HepG2 (cell line): ENCODE data around the gene JAK1. TPM values are rescaled to one million over a fixed set of nuclear protein-coding genes. Genes with fewer than 3 reads are reported as not detected.
A peak's percentile ranks its signal among the peaks of the same experiment; 100 is the strongest.

ENCODE experiments used
- ATAC-seq: fragments of 200-7000 bp; cut with Tn5 transposase; 3 replicates; pipeline ENCODE4 v1.9.1; 2020; ENCODE audit warnings: mild to moderate bottlenecking, moderate library complexity
- BruUV-seq: library from RNA; stranded (reverse); fragments of 400-500 nt; replicated peaks from 2 replicates; lab custom pipeline; 2021; lab: Mats Ljungman, UMichigan
- CTCF ChIA-PET: fragments of 300-600 bp; formaldehyde crosslinking; extraction: SDS; loops from one replicate; lab custom pipeline; 2021; ENCODE audit warnings: low total read pairs, inconsistent platforms, low intra/inter-chr PET ratio; lab: Yijun Ruan, JAX
- POLR2A ChIA-PET: fragments of 350-600 bp; sonication (Branson Sonifier 250); formaldehyde crosslinking; loops from one replicate; lab custom pipeline; 2020; ENCODE audit warnings: antibody characterized with exemption, inconsistent platforms; lab: Yijun Ruan, JAX
- DNase-seq: peaks from one replicate; pipeline ENCODE4 v3.0.0-alpha.2; 2015; ENCODE audit warnings: low spot score
- FAIRE-seq: peaks from 3 replicates; lab custom pipeline; 2011; peaks lifted over from hg19 to GRCh38; lab: Jason Lieb, UNC
- H2AFZ ChIP-seq: one replicate; pipeline ENCODE4 v1.6.1; 2011; ENCODE audit warnings: low read length, inconsistent platforms
- H3K27ac ChIP-seq: fragments of 300-600 bp; 3 replicates; pipeline ENCODE4 v1.8.0; 2011; ENCODE audit warnings: mixed run types, mild to moderate bottlenecking, mixed read lengths, low read length, inconsistent platforms; ENCODE audit not compliant: insufficient read depth; ENCODE audit errors: extremely low read length
- H3K27me3 ChIP-seq, 2 experiments: fragments of 200-600 bp in 1 of 2; 2 replicates in 1 of 2; 3 replicates in 1 of 2; pipeline versions ENCODE4 v1.6.0 to v1.8.0; 2011; ENCODE audit warnings: low read length in 2 of 2, mild to moderate bottlenecking in 2 of 2, moderate library complexity in 2 of 2, inconsistent platforms in 1 of 2; ENCODE audit not compliant: insufficient read depth in 2 of 2, control insufficient read depth in 1 of 2
- H3K36me3 ChIP-seq, 2 experiments: fragments of 200-600 bp in 1 of 2; replicated peaks in 1 of 2; 2 replicates in 1 of 2; 3 replicates in 1 of 2; pipeline versions ENCODE4 v1.5.1 to v1.8.0; 2011; ENCODE audit warnings: low read length in 2 of 2, inconsistent platforms in 1 of 2; ENCODE audit not compliant: insufficient read depth in 2 of 2, control insufficient read depth in 1 of 2
- H3K4me1 ChIP-seq: 2 replicates; pipeline ENCODE4 v1.5.1; 2012; ENCODE audit warnings: low read length, inconsistent platforms; ENCODE audit not compliant: insufficient read depth
- H3K4me2 ChIP-seq: 2 replicates; pipeline ENCODE4 v1.6.0; 2011; ENCODE audit warnings: low read depth, low read length, inconsistent platforms
- H3K4me3 ChIP-seq, 3 experiments: fragments of 200-600 bp in 1 of 3; sonication (generic), shearing (Covaris generic) in 1 of 3; replicated peaks in 1 of 3; 2 replicates each; pipeline ENCODE4 v1.5.1; 2011 to 2016; ENCODE audit warnings: low read length in 3 of 3, inconsistent platforms in 2 of 3, low read depth in 2 of 3, mild to moderate bottlenecking in 2 of 3, control low read depth in 1 of 3, mixed read lengths in 1 of 3; ENCODE audit not compliant: insufficient read depth in 1 of 3
- H3K79me2 ChIP-seq: one replicate; pipeline ENCODE4 v1.6.1; 2011; ENCODE audit warnings: low read length, inconsistent platforms; ENCODE audit not compliant: insufficient read depth
- H3K9ac ChIP-seq: 2 replicates; pipeline ENCODE4 v1.6.0; 2011; ENCODE audit warnings: mild to moderate bottlenecking, low read depth, low read length, inconsistent platforms; ENCODE audit not compliant: insufficient read depth
- H3K9me3 ChIP-seq: 2 replicates; pipeline ENCODE4 v1.5.1; 2012; ENCODE audit warnings: mild to moderate bottlenecking, low read length
- H4K20me1 ChIP-seq: 2 replicates; pipeline ENCODE4 v1.6.0; 2011; ENCODE audit warnings: inconsistent platforms, mild to moderate bottlenecking, low read length, moderate library complexity; ENCODE audit not compliant: insufficient read depth
- ARID2 ChIP-seq: sonication (generic); formaldehyde crosslinking; IDR thresholded peaks from 2 replicates; pipeline ENCODE4 v1.8.1; 2022; ENCODE audit warnings: mild to moderate bottlenecking, missing genetic modification reagents, borderline replicate concordance
- ARID5B ChIP-seq: IDR thresholded peaks from 2 replicates; pipeline ENCODE4 v1.4.0; 2020; ENCODE audit warnings: mild to moderate bottlenecking, missing genetic modification reagents
- CAMTA2 ChIP-seq: sonication (generic); formaldehyde crosslinking; IDR thresholded peaks from 2 replicates; pipeline ENCODE4 v1.4.0; 2020; ENCODE audit warnings: mild to moderate bottlenecking, missing genetic modification reagents, borderline replicate concordance
- CCAR2 ChIP-seq: fragments of 200-400 bp; formaldehyde crosslinking; optimal IDR thresholded peaks from 2 replicates; pipeline ENCODE3; 2018; ENCODE audit warnings: low read depth, mild to moderate bottlenecking, low read length, moderate library complexity
- CCDC6 ChIP-seq: sonication (generic); formaldehyde crosslinking; IDR thresholded peaks from 2 replicates; pipeline ENCODE4 v1.8.1; 2022; ENCODE audit warnings: mild to moderate bottlenecking, missing genetic modification reagents, moderate library complexity
- FLYWCH1 ChIP-seq: sonication (generic); formaldehyde crosslinking; IDR thresholded peaks from 2 replicates; pipeline ENCODE4 v1.8.1; 2023; ENCODE audit warnings: mild to moderate bottlenecking, missing genetic modification reagents
- GATAD2A ChIP-seq: IDR thresholded peaks from 2 replicates; pipeline ENCODE4 v1.6.1; 2016
- GLMP ChIP-seq: sonication (generic); formaldehyde crosslinking; IDR thresholded peaks from 2 replicates; pipeline ENCODE4 v1.9.0; 2021; ENCODE audit warnings: missing genetic modification reagents, mild to moderate bottlenecking, borderline replicate concordance
- GMEB1 ChIP-seq: sonication (generic); formaldehyde crosslinking; IDR thresholded peaks from 2 replicates; pipeline ENCODE4 v1.5.1; 2020; ENCODE audit warnings: missing genetic modification reagents, mild to moderate bottlenecking, borderline replicate concordance
- KAT2B ChIP-seq: fragments of 150-350 bp; IDR thresholded peaks from 2 replicates; pipeline ENCODE4 v1.6.1; 2014; ENCODE audit warnings: low read depth, low read length, borderline replicate concordance
- KLF6 ChIP-seq: IDR thresholded peaks from 2 replicates; pipeline ENCODE4 v1.8.0; 2016; ENCODE audit warnings: missing biosample characterization, missing genetic modification reagents
- NCOA2 ChIP-seq: sonication (generic); formaldehyde crosslinking; IDR thresholded peaks from 2 replicates; pipeline ENCODE4 v1.8.0; 2022; ENCODE audit warnings: inconsistent platforms
- PCBP2 ChIP-seq: fragments of 200-400 bp; formaldehyde crosslinking; optimal IDR thresholded peaks from 2 replicates; pipeline ENCODE3; 2018; ENCODE audit warnings: low read length, low read depth; ENCODE audit not compliant: poor library complexity, severe bottlenecking
- PHF20 ChIP-seq: sonication (generic); formaldehyde crosslinking; IDR thresholded peaks from 2 replicates; pipeline ENCODE4 v1.5.0; 2020; ENCODE audit warnings: mild to moderate bottlenecking, missing genetic modification reagents
- STAG1 ChIP-seq: sonication (generic); formaldehyde crosslinking; IDR thresholded peaks from 2 replicates; pipeline ENCODE4 v1.4.0; 2020; ENCODE audit warnings: missing genetic modification reagents
- THAP11 ChIP-seq: IDR thresholded peaks from 2 replicates; pipeline ENCODE4 v1.6.1; 2016; ENCODE audit warnings: missing biosample characterization, missing genetic modification reagents
- TOPORS ChIP-seq: sonication (generic); formaldehyde crosslinking; IDR thresholded peaks from 2 replicates; pipeline ENCODE4 v1.8.0; 2023; ENCODE audit warnings: mild to moderate bottlenecking, missing genetic modification reagents
- ZNF274 ChIP-seq: sonication (generic); formaldehyde crosslinking; IDR thresholded peaks from 2 replicates; pipeline ENCODE4 v1.5.1; 2020; ENCODE audit warnings: mild to moderate bottlenecking, missing genetic modification reagents
- ZNF329 ChIP-seq: sonication (generic); formaldehyde crosslinking; IDR thresholded peaks from 2 replicates; pipeline ENCODE4 v1.9.0; 2021; ENCODE audit warnings: low read depth, mild to moderate bottlenecking, missing genetic modification reagents
- ZNF75D ChIP-seq: sonication (generic); formaldehyde crosslinking; IDR thresholded peaks from 2 replicates; pipeline ENCODE4 v1.8.1; 2023; ENCODE audit warnings: missing genetic modification reagents, mild to moderate bottlenecking, borderline replicate concordance
- ZSCAN12 ChIP-seq: sonication (generic); formaldehyde crosslinking; IDR thresholded peaks from 2 replicates; pipeline ENCODE4 v1.9.0; 2021; ENCODE audit warnings: mild to moderate bottlenecking, missing genetic modification reagents
- WGBS: methylation state at CpG from one replicate; pipeline ENCODE4 v1.1.6; 2017; ENCODE audit warnings: low lambda C conversion rate; 5-methylcytosine and 5-hydroxymethylcytosine counted together
- in situ Hi-C: cut with HindIII; loops from 2 replicates; pipeline ENCODE4 v1.10.0; 2017; ENCODE audit warnings: low pct_unique_long_range_greater_than_20kb; ENCODE audit not compliant: extremely low pct_ligation_motif_present
- intact Hi-C: fragments of 100-400 bp; cut with micrococcal nuclease; formaldehyde crosslinking; loops from one replicate; pipeline ENCODE4 v1.10.0; 2022; ENCODE audit not compliant: unreplicated experiment
- polyA plus RNA-seq, 8 experiments: library from polyadenylated mRNA; depleted of rRNA in 3 of 8; stranded (reverse) in 7 of 8; unstranded in 1 of 8; fragments of >200 nt; fragmentation: Illumina TruSeq in 4 of 8; extraction: Trizol in 4 of 8; gene quantifications; 2 replicates each; pipeline versions ENCODE4 v1.2.1 to v1.2.3, GENCODE V29; 2011 to 2016; ENCODE audit warnings: low read depth in 4 of 8, missing spikeins in 1 of 8, mixed read lengths in 1 of 8; ENCODE audit not compliant: insufficient read depth in 1 of 8
- total RNA-seq, 5 experiments: library from RNA; depleted of rRNA; stranded (reverse); fragments of >200 nt; fragmentation: Illumina TruSeq; extraction: Trizol; gene quantifications; 2 replicates each; pipeline ENCODE4 v1.2.3, GENCODE V29; 2016; ENCODE audit warnings: low read depth in 1 of 5

The JAK1 gene
- total and polyA plus RNA-seq, 2 of the 13 experiments (the other 11 are each of a cell fraction or from before 2014, with no cell fraction given) = 23.9 to 42.4 TPM

- no TSS peak for BruUV-seq
- CTCF ChIA-PET = no interaction called here
- POLR2A ChIA-PET = interaction anchor here (1.0 to 2.0 kb wide), 5 partner anchors 8 to 253 kb away, joined by 3 to 10 read pairs (median 7); partner anchors contain the start of gene JAK1
- Histone ChIP-seq H3K27me3 (no peaks in the 10 kb centered on the region), H3K79me2 (peaks cover 69% of the 10 kb centered on the region), H2AFZ (no peak overlapping the region), H3K4me3 (no peak overlapping the region; a peak in 1 of 6 replicates), H4K20me1 (no peaks in the 10 kb centered on the region), H3K27ac (peak overlapping the region; percentile 23), H3K36me3 (no peaks in the 10 kb centered on the region), H3K9me3 (no peaks in the 10 kb centered on the region), H3K9ac (no peak overlapping the region), H3K4me1 (peaks cover 68% of the 10 kb centered on the region), H3K4me2 (peak overlapping the region; percentile 43; the same call in 1 of the 2 replicates)
- WGBS = 78% methylated on average over 3 of the region's 3 CpGs
- DNase-seq = peak; percentile 73
- intact Hi-C loops = no loop called here
- ATAC-seq = peak; percentile 67
- FAIRE-seq = peak; percentile 55
- in situ Hi-C loops = no loop called here
- TF ChIP-seq ZSCAN12 (CRISPR knock-in tag) (no peak), TOPORS (no peak), ARID5B (CRISPR knock-in tag) (peak; percentile 82), THAP11 (peak; percentile 22; the same call in 1 of the 2 replicates), CCDC6 (CRISPR knock-in tag) (no peak), CAMTA2 (no peak), ZNF274 (no peak), ARID2 (CRISPR knock-in tag) (no peak), FLYWCH1 (CRISPR knock-in tag) (no peak), PHF20 (no peak), KAT2B (no peak), GLMP (no peak), CCAR2 (no peak), PCBP2 (no peak), GATAD2A (CRISPR knock-in tag) (peak; percentile 73), STAG1 (CRISPR knock-in tag) (no peak), ZNF75D (CRISPR knock-in tag) (no peak), NCOA2 (no peak), KLF6 (no peak), ZNF329 (CRISPR knock-in tag) (no peak), GMEB1 (CRISPR knock-in tag) (no peak)
These were observed 59.9 kb downstream of the JAK1 start for GRCh38 chr1:64906447-64906846.
